Measurements from ENCODE around the gene TANGO2.

Gene TANGO2

GRCh38 chr22:20096574-20097420 is 75.9 kb downstream of the TANGO2 start:
- in situ Hi-C loops (cut with MboI; ENCODE audit: low sequenced_read_pairs): no loop called here

- in situ Hi-C loops (cut with MboI; ENCODE audit: low sequenced_read_pairs): no loop called here
Observed at GRCh38 chr22:20099099-20099711, 78.3 kb downstream of the TANGO2 start.

- in situ Hi-C loops (cut with MboI; ENCODE audit: low sequenced_read_pairs): no loop called here
Observed at GRCh38 chr22:20101638-20102037, 80.7 kb downstream of the TANGO2 start.

- in situ Hi-C loops (cut with MboI; ENCODE audit: low sequenced_read_pairs): no loop called here
Observed at GRCh38 chr22:20102203-20102780, 81.4 kb downstream of the TANGO2 start.

DNA sequence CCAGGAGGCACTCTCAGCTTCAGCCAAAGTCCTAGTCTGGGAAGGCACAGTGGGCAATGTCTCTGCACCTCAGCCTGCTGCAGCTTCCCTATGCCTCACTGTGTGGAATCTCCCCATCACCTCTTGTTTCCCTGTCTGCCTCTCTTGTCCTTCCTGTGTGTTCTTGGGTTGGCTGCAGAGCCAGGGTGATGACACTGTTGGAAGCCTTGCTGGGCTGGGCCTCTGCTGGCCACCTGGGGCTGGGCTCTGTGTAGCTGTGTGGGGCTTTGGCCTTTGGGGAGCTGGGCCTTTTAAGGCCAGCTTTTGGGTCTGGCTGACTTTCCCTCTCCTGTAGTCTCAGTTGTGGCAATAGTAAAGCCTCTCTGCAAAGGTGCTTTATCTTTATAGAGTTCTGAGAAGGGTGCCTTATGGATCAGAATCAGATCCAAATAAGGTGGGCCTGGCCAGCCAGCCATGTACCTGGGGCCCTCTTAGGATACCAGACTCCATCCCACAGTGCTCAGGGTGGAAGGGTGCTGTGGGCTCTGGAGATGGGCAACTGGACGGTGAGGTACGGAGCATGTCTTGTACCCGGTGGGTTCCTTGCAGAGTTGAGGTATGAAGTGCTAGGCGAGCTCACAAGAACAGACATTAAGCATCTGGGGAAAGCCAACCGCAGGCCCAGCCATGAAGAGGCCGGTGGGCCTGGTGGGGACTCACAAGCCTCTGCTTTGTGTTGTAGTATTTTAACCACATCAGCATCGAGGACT is 84.7 kb downstream of the TANGO2 start:
- in situ Hi-C loops (cut with MboI; ENCODE audit: low sequenced_read_pairs): no loop called here

DNA sequence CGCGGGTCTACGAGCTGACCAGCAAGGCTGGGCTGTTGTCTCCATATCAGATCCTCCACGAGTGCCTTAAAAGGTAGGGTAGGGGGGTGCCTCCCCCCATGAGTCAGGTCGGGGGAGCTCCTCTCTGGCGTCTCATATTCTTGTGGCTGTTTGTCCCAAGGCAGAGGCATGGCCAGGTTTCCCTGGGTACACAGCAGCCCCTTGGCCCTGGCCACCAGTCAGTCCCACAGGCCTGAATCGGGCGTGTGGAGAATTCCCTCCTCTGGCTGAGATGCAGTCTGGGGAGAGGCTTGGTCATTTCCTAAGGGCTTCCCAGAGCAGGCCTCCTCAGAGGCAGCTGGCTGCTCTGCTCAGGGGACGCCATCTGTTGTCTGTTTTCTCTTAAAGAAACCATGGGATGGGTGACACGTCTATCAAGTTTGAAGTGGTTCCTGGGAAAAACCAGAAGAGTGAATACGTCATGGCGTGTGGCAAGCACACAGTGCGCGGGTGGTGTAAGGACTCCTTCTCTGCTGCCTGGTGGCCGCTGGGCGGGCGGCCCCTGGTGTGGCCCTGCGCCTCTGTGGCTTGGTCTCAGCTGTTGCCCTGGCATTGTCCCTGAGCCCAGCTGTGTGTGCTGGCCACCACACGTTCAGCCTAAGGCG is 85.4 kb downstream of the TANGO2 start:
- in situ Hi-C loops (cut with MboI; ENCODE audit: low sequenced_read_pairs): no loop called here

DNA sequence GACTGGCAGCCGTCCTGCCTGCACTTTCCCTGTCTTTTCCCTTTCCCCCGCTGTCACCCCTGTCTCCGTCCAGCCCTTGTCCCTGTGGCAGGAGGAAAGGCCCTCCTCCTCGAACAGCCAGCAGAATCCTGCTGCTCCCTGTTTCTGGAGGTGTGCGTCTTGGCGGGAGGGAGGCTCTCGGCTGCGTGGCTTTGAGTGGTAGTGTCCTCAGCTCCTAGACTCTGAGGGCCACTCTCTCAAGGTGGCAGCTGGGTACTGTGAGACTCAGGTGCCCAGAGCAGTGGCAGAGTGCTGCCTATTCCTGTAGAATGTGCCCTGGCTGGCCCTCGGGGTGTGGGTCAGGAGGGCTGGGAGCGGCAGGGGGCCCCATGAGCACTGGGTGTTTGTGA is 85.9 kb downstream of the TANGO2 start:
- in situ Hi-C loops (cut with MboI; ENCODE audit: low sequenced_read_pairs): no loop called here

DNA sequence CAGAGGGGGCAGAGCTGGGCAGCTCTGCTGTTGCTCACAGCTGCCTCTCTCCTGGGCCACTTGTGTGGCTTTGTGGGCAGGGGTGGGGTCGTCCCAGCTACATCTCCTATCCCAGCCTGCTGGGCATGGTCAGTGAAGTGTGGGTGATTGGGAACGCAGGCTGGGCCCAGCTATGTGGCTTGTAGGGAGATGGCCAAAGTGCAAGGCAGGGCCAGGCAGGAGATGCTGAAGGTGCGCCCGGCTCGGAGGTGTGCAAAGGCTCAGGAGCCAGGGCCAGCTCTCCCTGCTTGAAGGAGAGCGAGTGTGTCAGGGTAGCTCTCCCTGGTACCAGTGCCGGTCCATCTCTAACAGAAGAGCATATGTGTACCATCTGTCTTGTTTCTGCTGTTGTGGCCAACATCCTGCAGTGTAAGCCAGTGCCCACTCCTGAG is 86.6 kb downstream of the TANGO2 start:
- in situ Hi-C loops (cut with MboI; ENCODE audit: low sequenced_read_pairs): no loop called here

- in situ Hi-C loops (cut with MboI; ENCODE audit: low sequenced_read_pairs): no loop called here
Observed at GRCh38 chr22:20107951-20108756, 87.2 kb downstream of the TANGO2 start.

DNA sequence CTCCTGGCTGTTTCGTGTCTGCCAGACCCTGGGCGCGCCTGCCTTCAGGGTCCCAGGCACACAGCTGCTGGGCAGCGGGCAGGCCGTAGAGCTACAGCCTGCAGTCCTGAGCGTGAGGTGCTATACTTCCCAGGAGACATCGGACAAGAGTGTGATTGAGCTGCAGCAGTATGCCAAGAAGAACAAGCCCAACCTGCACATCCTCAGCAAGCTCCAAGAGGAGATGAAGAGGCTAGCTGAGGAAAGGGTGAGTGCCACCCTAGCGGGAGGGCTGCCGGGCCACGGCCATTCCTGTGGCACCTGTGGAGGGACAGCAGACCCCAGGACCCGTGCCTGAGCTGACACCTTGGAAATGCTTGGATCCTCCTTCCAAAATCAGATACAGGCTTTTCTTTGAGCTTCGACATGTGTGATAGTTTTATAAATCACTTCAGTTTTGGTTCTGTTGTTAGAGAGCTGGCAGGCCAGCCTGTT is 87.9 kb downstream of the TANGO2 start:
- in situ Hi-C loops (cut with MboI; ENCODE audit: low sequenced_read_pairs): no loop called here

- in situ Hi-C loops (cut with MboI; ENCODE audit: low sequenced_read_pairs): no loop called here
Observed at GRCh38 chr22:20109411-20110358, 88.8 kb downstream of the TANGO2 start.

DNA sequence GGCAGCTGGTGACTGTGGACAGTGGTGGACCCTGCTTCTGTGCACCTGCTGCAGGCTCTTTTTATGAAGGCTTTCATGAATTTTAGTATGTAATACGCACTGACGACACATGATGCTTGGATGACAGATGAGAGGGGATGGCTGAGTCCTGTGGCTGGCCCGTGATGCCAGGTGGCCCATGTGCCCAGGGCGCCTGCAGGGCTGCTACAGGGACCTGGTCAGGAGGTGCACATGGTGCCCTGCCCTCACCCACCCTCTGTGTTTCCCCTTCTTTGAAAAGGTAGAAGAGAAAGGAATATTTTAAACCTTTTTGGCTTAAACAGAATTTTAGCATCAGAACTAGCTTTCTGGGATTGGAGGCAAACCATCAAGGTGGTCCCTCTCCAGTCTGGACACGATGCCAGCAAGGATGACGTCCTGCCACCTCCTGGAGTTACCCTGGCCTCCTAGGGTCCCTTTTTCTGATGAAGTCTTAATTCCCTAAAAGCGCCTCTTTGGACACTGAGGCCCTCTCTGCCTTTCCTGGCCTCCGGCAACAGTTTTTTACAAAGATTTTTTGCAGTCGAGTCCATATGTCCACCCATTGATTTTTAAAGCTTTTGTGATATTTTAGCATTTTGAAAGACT is 89.6 kb downstream of the TANGO2 start:
- in situ Hi-C loops (cut with MboI; ENCODE audit: low sequenced_read_pairs): no loop called here

GRCh38 chr22:20111045-20111688 is 90.3 kb downstream of the TANGO2 start:
- in situ Hi-C loops (cut with MboI; ENCODE audit: low sequenced_read_pairs): no loop called here

- in situ Hi-C loops (cut with MboI; ENCODE audit: low sequenced_read_pairs): no loop called here
Observed at GRCh38 chr22:20111689-20112622, 91.0 kb downstream of the TANGO2 start.

DNA sequence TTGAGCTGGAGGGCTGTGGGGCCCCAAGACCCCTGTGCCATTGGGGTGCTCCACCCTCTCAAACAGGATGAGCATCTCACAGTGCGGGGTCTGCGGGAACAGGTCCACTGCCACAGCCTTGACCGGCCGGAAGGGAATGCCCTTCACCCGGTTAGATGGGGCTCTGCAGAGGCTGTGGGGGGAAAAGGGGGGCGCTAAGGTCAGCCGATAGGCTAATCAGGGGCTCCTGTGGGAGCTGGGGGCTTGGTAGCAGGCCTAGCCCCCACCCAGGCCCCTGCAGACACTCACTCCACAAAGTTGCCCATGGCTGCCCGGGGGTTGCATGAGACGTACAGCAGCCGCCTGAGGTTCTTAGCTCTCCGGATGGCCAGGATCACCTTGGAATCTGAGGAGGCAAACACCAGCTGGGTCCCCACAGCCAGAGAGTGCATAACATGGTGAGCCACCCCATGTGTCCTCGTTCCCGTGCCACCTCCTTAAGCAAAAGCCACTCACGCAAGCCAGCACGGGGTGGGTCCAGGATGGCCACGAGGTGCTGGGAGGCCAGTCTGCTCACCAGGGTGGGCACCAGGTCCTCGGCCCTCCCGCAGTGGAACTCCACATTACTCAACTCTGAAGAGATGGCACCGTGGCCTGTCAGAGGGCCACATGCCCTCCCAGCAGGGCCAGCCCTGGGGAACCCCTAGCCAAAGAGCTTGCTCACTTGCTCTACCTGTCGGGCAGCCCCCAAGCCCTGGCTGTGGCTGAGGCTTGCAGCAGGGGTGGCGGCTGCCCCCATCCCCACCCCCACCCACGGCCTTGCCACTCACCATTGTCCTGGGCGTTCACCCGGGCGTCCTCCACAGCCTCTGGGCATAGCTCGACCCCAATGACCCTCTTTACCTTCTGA is 92.0 kb downstream of the TANGO2 start:
- in situ Hi-C loops (cut with MboI; ENCODE audit: low sequenced_read_pairs): no loop called here
